Kidney epithelial cell (primary cell): ENCODE results near the gene PPP1R16B. TPM values are rescaled to one million over a fixed set of nuclear protein-coding genes. Genes with fewer than 3 reads are reported as not detected.

Experiments used
- DNase-seq: peaks from one replicate; pipeline ENCODE4 v3.0.0-alpha.2; 2010; ENCODE audit warnings: low read depth
- H3K27me3 ChIP-seq: 2 replicates; pipeline ENCODE4 v1.6.0; 2011; ENCODE audit warnings: low read length; ENCODE audit not compliant: control insufficient read depth, insufficient read depth
- H3K36me3 ChIP-seq: 2 replicates; pipeline ENCODE4 v1.5.1; 2011; ENCODE audit warnings: low read length; ENCODE audit not compliant: control insufficient read depth, insufficient read depth
- H3K4me3 ChIP-seq: 2 replicates; pipeline ENCODE4 v1.5.1; 2011; ENCODE audit warnings: low read depth, mild to moderate bottlenecking, control low read depth, low read length
- CTCF ChIP-seq: IDR thresholded peaks from 2 replicates; pipeline ENCODE4 v1.5.1; 2011; ENCODE audit warnings: mild to moderate bottlenecking, moderate library complexity, low read length, control low read depth, inconsistent platforms; ENCODE audit not compliant: insufficient read depth, poor library complexity, severe bottlenecking
- total RNA-seq: library from RNA; depleted of rRNA; stranded (reverse); fragments of >200 nt; gene quantifications from 2 replicates; pipeline ENCODE4 v1.2.3, GENCODE V29; 2015

PPP1R16B gene
- total RNA-seq, 1 donor from 2014 or later: 0.13 TPM

- Histone ChIP-seq H3K27me3 (no peaks in the 10 kb centered on the region), H3K36me3 (no peaks in the 10 kb centered on the region), H3K4me3 (no peak overlapping the region)
- DNase-seq: no peak
- TF ChIP-seq CTCF: no peak
Observed at GRCh38 chr20:38799203-38799602, 6.3 kb upstream of the PPP1R16B start.

GRCh38 chr20:38800882-38801281, 4.6 kb upstream of the PPP1R16B start:
- H3K36me3 ChIP-seq: no peaks in the 10 kb centered on the region
- no peak for TF ChIP-seq CTCF
- DNase-seq: no peak
- no peak overlapping the region for H3K4me3 ChIP-seq
- H3K27me3 ChIP-seq: peaks cover 7% of the 10 kb centered on the region

GRCh38 chr20:38804221-38804620, 1.3 kb upstream of the PPP1R16B start:
- H3K4me3 ChIP-seq: no peak overlapping the region
- no peak for TF ChIP-seq CTCF
- H3K27me3 ChIP-seq: peaks cover 34% of the 10 kb centered on the region
- no peak for DNase-seq
- no peaks in the 10 kb centered on the region for H3K36me3 ChIP-seq

GRCh38 chr20:38804682-38805501, 605 bp upstream of the PPP1R16B start:
- DNase-seq: no peak
- no peaks in the 10 kb centered on the region for H3K36me3 ChIP-seq
- H3K27me3 ChIP-seq: peaks cover 36% of the 10 kb centered on the region
- TF ChIP-seq CTCF: no peak
- no peak overlapping the region for H3K4me3 ChIP-seq

GRCh38 chr20:38805958-38806854, 709 bp downstream of the PPP1R16B start:
- Histone ChIP-seq H3K4me3 (peak overlapping the region; percentile 32), H3K27me3 (peaks cover 43% of the 10 kb centered on the region), H3K36me3 (no peaks in the 10 kb centered on the region)
- TF ChIP-seq CTCF: no peak
- DNase-seq: no peak
